CD4-positive, alpha-beta T cell (primary cell): ENCODE results near the gene RPL7A. TPM values are rescaled to one million over a fixed set of nuclear protein-coding genes. Genes with fewer than 3 reads are reported as not detected.

Experiments
- ATAC-seq: fragments of 200-7000 bp; cut with Tn5 transposase; one replicate; pipeline ENCODE4 v1.10.0; 2022; ENCODE audit warnings: mild to moderate bottlenecking; ENCODE audit not compliant: poor library complexity
- CTCF ChIA-PET: fragments of 350-600 bp; sonication (Branson Sonifier 250); formaldehyde crosslinking; loops from one replicate; lab custom pipeline; 2021; ENCODE audit warnings: antibody characterized with exemption, inconsistent platforms; lab: Charles Lee
- POLR2A ChIA-PET: fragments of 350-600 bp; sonication (Branson Sonifier 250); formaldehyde crosslinking; loops from one replicate; lab custom pipeline; 2021; ENCODE audit warnings: antibody characterized with exemption, inconsistent platforms; lab: Charles Lee
- DNase-seq, 14 experiments: peaks; one replicate each; pipeline ENCODE4 v3.0.0-alpha.2; 2013 to 2020; ENCODE audit warnings: mixed read lengths in 2 of 14
- H3K27ac ChIP-seq, 2 donors: one replicate each; pipeline versions ENCODE4 v1.5.1 to v1.7.0; 2013; ENCODE audit warnings: low read length in 2 of 2, low read depth in 1 of 2, mild to moderate bottlenecking in 1 of 2
- H3K27me3 ChIP-seq, 2 experiments: 1 replicate in 1 of 2; 2 replicates in 1 of 2; pipeline versions ENCODE4 v1.6.1 to v1.7.0; 2013; ENCODE audit warnings: low read length in 2 of 2, control low read depth in 1 of 2, mild to moderate bottlenecking in 1 of 2, moderate library complexity in 1 of 2; ENCODE audit not compliant: insufficient read depth in 2 of 2, control insufficient read depth in 1 of 2
- H3K36me3 ChIP-seq: one replicate; pipeline ENCODE4 v1.6.1; 2013; ENCODE audit warnings: low read length, control low read depth; ENCODE audit not compliant: insufficient read depth
- H3K4me1 ChIP-seq: one replicate; pipeline ENCODE4 v1.6.1; 2013; ENCODE audit warnings: low read length, control low read depth; ENCODE audit not compliant: insufficient read depth
- H3K4me3 ChIP-seq: one replicate; pipeline ENCODE4 v1.5.1; 2013; ENCODE audit warnings: mild to moderate bottlenecking, low read length, moderate library complexity
- H3K9me3 ChIP-seq, 2 experiments: 1 replicate in 1 of 2; 2 replicates in 1 of 2; pipeline versions ENCODE4 v1.6.1 to v1.7.0; 2013; ENCODE audit warnings: low read length in 2 of 2, mild to moderate bottlenecking in 2 of 2, control low read depth in 1 of 2, moderate library complexity in 1 of 2; ENCODE audit not compliant: control insufficient read depth in 1 of 2, insufficient read depth in 1 of 2
- H3K27ac Mint-ChIP-seq: one replicate; pipeline ENCODE4 v1.8.0; 2020; ENCODE audit warnings: mixed read lengths
- H3K27me3 Mint-ChIP-seq: one replicate; pipeline ENCODE4 v1.8.0; 2021; ENCODE audit warnings: mixed read lengths
- H3K36me3 Mint-ChIP-seq: one replicate; pipeline ENCODE4 v1.8.0; 2021; ENCODE audit warnings: low read depth, mixed read lengths
- H3K4me1 Mint-ChIP-seq: one replicate; pipeline ENCODE4 v1.8.0; 2021; ENCODE audit warnings: low read depth, mixed read lengths
- H3K4me3 Mint-ChIP-seq: one replicate; pipeline ENCODE4 v1.8.0; 2020; ENCODE audit warnings: mild to moderate bottlenecking, mixed read lengths
- H3K9me3 Mint-ChIP-seq: one replicate; pipeline ENCODE4 v1.8.0; 2020; ENCODE audit warnings: mixed read lengths
- CTCF ChIP-seq: fragments of 200-600 bp; IDR thresholded peaks from one replicate; pipeline ENCODE4 v1.8.0; 2022; ENCODE audit warnings: antibody characterized with exemption, mild to moderate bottlenecking
- intact Hi-C, 2 experiments: fragments of 100-400 bp; cut with DNase I in 1 of 2; cut with micrococcal nuclease in 1 of 2; formaldehyde crosslinking; loops; one replicate each; pipeline versions ENCODE4 v1.15.1 to v1.9.0; 2023 to 2025; cut with DNase I, micrococcal nuclease
- total RNA-seq, 174 experiments: library from RNA in 2 of 174; stranded (reverse) in 2 of 174; gene quantifications; one replicate each; pipeline ENCODE4 v1.2.3 and lab custom pipeline; 2021 to 2026

Gene RPL7A
- total RNA-seq, 2 experiments from 2014 or later = 2,613 to 2,686 TPM

GRCh38 chr9:133397370-133397769 lies 49.4 kb downstream of the RPL7A start:
- no peaks in the 10 kb centered on the region for H3K9me3 ChIP-seq
- DNase-seq (no peak), ATAC-seq (no peak)
- H3K36me3 Mint-ChIP-seq = no peaks in the 10 kb centered on the region
- H3K4me3 Mint-ChIP-seq = no peak overlapping the region
- no peaks in the 10 kb centered on the region for H3K9me3 Mint-ChIP-seq
- H3K27me3 Mint-ChIP-seq = no peaks in the 10 kb centered on the region
- POLR2A ChIA-PET = no interaction called here
- no peaks in the 10 kb centered on the region for H3K4me1 Mint-ChIP-seq
- H3K27ac ChIP-seq = no peak overlapping the region
- no peak for TF ChIP-seq CTCF
- H3K27me3 ChIP-seq = no peaks in the 10 kb centered on the region
- no peaks in the 10 kb centered on the region for H3K4me1 ChIP-seq
- intact Hi-C loops = no loop called here
- H3K36me3 ChIP-seq = no peaks in the 10 kb centered on the region
- no peak overlapping the region for H3K27ac Mint-ChIP-seq
- no peak overlapping the region for H3K4me3 ChIP-seq
- CTCF ChIA-PET = no interaction called here

- Histone ChIP-seq H3K4me3 (no peak overlapping the region), H3K9me3 (no peaks in the 10 kb centered on the region), H3K27me3 (no peaks in the 10 kb centered on the region), H3K36me3 (no peaks in the 10 kb centered on the region), H3K4me1 (no peaks in the 10 kb centered on the region), H3K27ac (no peak overlapping the region)
- H3K4me1 Mint-ChIP-seq = no peaks in the 10 kb centered on the region
- no peak overlapping the region for H3K4me3 Mint-ChIP-seq
- no peaks in the 10 kb centered on the region for H3K36me3 Mint-ChIP-seq
- intact Hi-C loops = no loop called here
- no peak overlapping the region for H3K27ac Mint-ChIP-seq
- no peak for TF ChIP-seq CTCF
- ChIA-PET CTCF (no interaction called here), POLR2A (no interaction called here)
- ATAC-seq = no peak
- H3K9me3 Mint-ChIP-seq = no peaks in the 10 kb centered on the region
- no peaks in the 10 kb centered on the region for H3K27me3 Mint-ChIP-seq
- no peak for DNase-seq
These were observed 49.9 kb downstream of the RPL7A start for GRCh38 chr9:133397895-133398294.

GRCh38 chr9:133400292-133400691 lies 52.3 kb downstream of the RPL7A start:
- intact Hi-C loops = loop anchor here in 1 of 2 experiments (10.0 kb wide), 1 partner anchor 325 kb away; no protein-coding TSS in a partner anchor
- Histone ChIP-seq H3K4me1 (no peaks in the 10 kb centered on the region), H3K4me3 (no peak overlapping the region), H3K36me3 (peaks cover 7% of the 10 kb centered on the region), H3K9me3 (no peaks in the 10 kb centered on the region), H3K27me3 (no peaks in the 10 kb centered on the region), H3K27ac (no peak overlapping the region)
- ATAC-seq (no peak), DNase-seq (no peak)
- Mint-ChIP-seq H3K27ac (no peak overlapping the region), H3K36me3 (peaks cover 11% of the 10 kb centered on the region), H3K4me3 (no peak overlapping the region), H3K27me3 (no peaks in the 10 kb centered on the region), H3K9me3 (no peaks in the 10 kb centered on the region), H3K4me1 (no peaks in the 10 kb centered on the region)
- POLR2A ChIA-PET = no interaction called here
- CTCF ChIA-PET = no interaction called here
- TF ChIP-seq CTCF = no peak

Other genes with a start within 250 kb of the RPL7A start
- 100 to 1,000 TPM; 166 to 168 TPM for gene RALGDS, start 227.0 kb upstream of the RPL7A start, total RNA-seq
- 1 to 10 TPM; 1.3 to 1.8 TPM for gene GBGT1, start 184.3 kb upstream of the RPL7A start, total RNA-seq
- not detected for gene OBP2B, start 139.0 kb upstream of the RPL7A start, total RNA-seq
- gene ABO, start 73.0 kb upstream of the RPL7A start, total RNA-seq = under 1 TPM; 0.19 to 0.31 TPM
- gene SURF6, start 12.0 kb upstream of the RPL7A start, total RNA-seq = 10 to 100 TPM; 15.1 to 15.9 TPM
- 10 to 100 TPM; 15.7 to 18.0 TPM for gene MED22, start 87 bp upstream of the RPL7A start, total RNA-seq
- 10 to 100 TPM; 42.5 to 45.9 TPM for gene SURF1, start 8.3 kb downstream of the RPL7A start, total RNA-seq
- gene SURF2, start 8.3 kb downstream of the RPL7A start, total RNA-seq = 10 to 100 TPM; 12.7 TPM
- gene SURF4, start 27.8 kb downstream of the RPL7A start, total RNA-seq = 10 to 100 TPM; 90.7 to 94.6 TPM
- gene STKLD1, start 28.1 kb downstream of the RPL7A start, total RNA-seq = 1 to 10 TPM in 1 of 2 experiments, under 1 TPM in 1; 0.59 to 1.0 TPM
- gene REXO4, start 69.8 kb downstream of the RPL7A start, total RNA-seq = 10 to 100 TPM; 17.3 to 18.5 TPM
- gene ADAMTS13, start 74.1 kb downstream of the RPL7A start, total RNA-seq = 1 to 10 TPM; 2.2 to 2.6 TPM
- gene CACFD1, start 111.8 kb downstream of the RPL7A start, total RNA-seq = 1 to 10 TPM; 3.7 to 3.8 TPM
- gene SLC2A6, start 130.9 kb downstream of the RPL7A start, total RNA-seq = 1 to 10 TPM; 1.8 to 3.2 TPM
- not detected for gene MYMK, start 176.7 kb downstream of the RPL7A start, total RNA-seq
- 1 to 10 TPM; 1.2 to 1.3 TPM for gene ADAMTSL2, start 186.5 kb downstream of the RPL7A start, total RNA-seq